ENCODE data around the gene TBC1D22A.

TBC1D22A gene

DNA sequence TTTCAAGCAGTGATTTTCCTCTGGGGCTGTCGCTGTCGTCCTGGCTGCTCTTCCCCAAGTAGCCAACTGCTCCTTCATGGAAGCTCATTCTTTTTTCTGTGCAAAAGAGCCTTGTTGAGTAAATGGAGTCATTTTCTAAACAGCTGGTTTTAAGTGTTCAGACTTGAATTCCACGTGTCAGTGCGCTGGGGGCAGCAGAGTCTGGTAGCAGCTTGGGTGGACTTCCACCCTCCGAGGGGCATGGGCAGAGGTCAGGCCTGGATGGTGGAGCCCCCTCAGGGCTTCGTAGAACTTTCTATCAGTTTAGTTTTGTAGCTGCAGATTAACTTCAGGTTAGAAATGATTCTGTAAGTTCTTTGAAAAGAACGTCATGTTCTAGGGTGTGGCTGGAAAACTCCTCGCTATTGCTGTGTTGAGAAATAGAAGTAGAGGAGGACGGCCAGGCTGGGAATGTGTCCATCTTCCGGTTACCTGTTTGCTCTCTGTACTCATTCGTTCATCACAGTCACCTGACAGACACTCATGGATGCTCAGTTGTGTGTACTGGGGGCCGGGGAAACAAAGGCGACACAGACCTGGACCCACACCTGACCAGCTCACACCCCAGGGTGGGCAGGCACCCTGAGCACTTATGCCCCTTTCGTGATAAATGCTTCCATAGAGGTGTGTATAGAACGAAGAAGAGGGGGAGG, 270.7 kb downstream of the TBC1D22A start:
- no peak for DNase-seq (ENCODE audit: low spot score)

DNA sequence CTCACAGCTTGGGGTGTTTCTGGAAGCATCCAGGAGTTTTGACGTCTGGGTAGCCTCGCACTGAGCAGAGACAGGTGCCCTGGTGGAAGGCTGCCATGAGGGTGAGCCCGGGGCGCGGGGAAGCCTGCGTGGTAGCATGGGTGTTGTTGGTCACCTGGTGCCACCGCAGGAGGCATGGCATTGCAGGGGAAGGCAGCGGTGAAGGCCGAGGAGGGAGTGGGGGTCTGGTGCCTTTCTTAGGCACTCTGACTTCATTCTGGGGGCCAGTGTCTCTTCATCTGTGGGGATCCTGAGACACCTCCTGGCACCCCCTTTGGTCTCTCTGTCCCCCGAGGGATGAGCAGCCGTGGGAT, 271.2 kb downstream of the TBC1D22A start:
- no peak for DNase-seq (ENCODE audit: low spot score)

DNA sequence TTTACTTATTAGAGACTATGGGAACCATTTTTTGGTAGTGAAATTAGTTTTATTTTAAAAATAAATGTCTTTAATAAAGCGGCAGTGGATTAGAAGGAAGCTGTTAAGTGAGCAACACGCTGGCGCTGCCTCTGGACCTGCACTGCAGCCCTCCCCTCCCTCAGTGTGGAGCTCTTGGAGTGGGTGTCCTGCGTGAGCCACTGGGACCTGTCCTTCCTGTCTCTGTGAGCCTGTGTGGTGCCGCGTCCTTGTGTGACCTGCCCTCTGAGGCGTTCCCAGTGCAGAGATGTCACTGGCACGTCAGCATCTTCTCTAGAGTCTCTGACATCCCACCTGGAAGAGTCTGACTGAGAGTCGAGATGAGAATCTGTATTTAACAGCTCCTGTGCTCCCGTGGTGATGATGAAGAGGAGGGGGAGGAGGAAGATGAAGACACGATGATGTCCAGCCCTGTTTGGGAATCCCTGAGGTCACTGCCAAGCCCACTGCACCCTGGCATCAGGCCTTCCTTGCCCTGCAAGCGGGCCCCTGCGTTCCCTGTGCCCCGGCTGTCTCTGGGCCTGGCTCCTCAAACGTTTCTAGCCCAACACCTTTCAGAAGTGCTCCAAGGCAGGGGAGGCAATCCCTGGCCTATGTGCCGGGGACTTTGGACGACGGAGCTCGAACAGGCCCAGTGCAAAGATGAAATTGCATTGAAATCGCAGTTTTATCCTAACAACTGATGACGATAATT, 271.8 kb downstream of the TBC1D22A start:
- no peak for DNase-seq (ENCODE audit: low spot score)

DNA sequence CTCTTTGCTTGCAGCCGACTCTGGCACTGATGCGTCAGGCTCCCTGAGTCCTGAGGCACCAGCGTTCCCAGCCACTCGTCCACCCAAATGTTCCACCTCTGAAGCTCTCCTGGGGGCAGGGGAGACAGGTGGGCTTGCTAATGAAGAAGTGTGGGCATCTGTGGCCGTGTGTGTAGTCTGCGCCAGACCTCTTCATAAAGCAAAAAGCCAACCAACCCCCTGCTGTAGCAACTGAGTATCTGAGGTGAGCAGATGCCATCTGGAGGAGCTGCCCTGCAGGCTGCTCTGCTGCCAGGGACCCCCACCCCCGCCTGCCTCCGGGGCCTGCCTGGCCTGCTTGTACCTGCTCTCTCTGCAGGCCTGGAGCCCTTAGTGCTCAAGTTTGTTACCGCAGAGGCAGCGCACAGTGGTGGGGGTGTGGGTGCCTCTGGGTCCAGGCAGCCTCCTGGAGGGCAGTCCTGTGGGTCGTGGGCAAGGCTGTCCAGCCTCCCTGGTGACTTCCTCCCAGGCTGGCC, 272.5 kb downstream of the TBC1D22A start:
- DNase-seq (ENCODE audit: low spot score): no peak

DNA sequence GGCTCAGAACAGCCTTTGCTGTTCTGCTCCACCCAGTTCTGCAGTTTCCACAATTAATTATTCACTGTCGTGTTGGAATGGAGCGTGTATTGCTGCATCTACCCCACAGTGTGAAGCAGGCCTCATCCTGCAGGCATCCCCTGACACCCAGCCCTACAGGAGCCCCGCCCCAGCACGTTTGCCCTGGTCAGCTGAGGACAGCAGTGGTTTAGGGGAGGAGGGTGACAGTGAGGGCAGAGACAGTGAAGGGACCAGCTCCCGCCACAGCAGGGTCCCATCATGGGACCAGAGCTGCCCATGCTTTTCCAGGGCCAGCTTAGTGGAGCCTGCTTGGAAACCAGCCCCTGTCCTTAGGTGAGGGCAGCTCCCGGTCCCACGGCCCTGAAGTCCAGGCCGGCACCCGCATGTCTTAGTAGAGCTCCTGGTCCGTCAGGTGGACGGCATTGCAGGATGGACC, 273.0 kb downstream of the TBC1D22A start:
- no peak for DNase-seq (ENCODE audit: low spot score)

DNA sequence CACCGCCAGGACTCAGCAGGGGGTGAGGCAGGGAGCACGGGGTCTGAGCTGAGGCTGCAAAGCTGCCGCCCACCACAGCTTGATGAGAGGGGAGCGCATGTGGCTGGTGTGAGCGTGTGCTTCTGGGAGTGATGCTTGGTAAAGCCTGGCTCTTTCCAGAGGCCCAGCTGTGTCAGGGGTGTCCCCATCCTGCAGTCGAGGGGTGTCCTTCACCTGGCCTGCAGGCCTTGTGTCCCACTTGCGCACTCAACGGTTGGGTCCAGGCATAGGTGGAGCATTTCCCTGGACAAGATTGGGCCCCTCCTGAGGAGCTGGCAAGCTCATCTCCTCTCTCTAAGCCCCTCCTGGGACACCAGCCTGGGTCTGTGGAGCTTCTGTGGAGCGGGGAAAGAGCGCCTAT, 273.9 kb downstream of the TBC1D22A start:
- DNase-seq (ENCODE audit: low spot score): no peak

DNA sequence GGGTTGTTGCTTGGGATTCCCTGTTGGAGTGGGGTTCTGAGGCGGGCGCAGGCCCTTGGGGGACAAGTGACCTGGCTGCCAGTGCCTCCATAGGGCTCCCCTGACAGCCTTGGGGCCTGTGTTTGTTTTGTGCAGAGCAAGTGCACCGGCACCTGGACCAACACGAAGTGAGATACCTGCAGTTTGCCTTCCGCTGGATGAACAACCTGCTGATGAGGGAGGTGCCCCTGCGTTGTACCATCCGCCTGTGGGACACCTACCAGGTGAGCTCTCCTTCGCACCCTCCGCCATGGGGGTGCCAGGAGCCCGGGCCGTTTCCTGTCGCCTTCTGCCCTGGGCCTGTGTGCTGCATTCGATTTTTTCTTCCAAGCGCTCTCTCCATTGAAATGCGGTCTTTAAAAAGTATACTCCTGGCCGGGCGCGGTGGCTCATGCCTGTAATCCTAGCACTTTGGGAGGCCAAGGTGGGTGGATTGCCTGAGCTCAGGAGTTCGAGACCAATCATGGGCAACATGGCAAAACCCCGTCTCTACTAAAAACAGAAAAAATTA, 274.6 kb downstream of the TBC1D22A start:
- DNase-seq (ENCODE audit: low spot score): no peak

DNA sequence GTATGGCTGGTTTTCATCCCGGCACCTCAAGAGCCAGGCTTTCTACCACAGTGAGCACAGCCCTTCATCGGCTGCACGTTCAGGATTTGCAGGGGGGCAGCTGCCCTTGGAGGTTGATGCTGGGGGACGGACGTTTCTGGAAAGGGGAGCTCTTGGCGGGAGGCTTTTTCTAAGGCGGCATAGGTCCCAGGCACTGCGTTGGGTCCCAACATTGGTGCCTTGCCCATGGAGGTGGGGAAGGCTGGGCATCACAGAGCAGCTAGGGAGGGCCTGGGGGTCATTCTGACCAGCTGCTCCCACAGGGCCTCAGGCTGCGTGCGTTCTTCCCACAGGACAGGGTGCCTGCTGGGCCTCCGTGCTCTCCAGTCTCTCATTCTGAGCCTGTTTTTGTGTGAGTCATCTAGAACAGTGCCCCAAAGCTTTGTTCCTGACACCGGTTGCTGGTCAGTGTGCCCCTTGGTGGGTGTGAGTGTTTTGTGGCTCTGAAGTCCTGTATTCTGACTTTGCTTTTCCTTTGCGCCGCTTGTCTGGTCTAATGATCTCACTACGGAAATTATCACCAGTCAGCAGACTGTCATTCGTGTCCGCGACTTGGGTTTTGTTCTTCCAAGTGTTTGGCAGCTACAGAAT, 275.9 kb downstream of the TBC1D22A start:
- DNase-seq (ENCODE audit: low spot score): no peak

DNA sequence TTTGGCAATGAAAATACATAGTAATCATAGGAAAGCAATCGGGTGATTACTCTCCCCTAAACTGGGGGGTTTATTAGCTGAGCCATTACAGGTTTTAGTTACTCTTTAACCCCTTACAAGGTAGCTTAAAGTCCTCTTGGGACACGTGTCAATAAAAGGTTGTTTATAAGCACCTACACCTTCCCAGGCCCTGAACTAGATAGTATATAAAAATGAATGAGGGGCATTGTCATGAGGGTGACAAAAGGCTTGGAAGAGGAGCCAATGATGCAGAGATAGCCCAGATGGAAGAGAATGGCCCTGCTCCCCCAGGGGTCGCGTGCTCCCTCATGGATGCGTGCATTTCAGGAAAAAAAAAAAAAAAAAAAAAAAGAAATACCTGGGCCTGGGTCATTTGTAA, 276.9 kb downstream of the TBC1D22A start:
- no peak for DNase-seq (ENCODE audit: low spot score)

DNA sequence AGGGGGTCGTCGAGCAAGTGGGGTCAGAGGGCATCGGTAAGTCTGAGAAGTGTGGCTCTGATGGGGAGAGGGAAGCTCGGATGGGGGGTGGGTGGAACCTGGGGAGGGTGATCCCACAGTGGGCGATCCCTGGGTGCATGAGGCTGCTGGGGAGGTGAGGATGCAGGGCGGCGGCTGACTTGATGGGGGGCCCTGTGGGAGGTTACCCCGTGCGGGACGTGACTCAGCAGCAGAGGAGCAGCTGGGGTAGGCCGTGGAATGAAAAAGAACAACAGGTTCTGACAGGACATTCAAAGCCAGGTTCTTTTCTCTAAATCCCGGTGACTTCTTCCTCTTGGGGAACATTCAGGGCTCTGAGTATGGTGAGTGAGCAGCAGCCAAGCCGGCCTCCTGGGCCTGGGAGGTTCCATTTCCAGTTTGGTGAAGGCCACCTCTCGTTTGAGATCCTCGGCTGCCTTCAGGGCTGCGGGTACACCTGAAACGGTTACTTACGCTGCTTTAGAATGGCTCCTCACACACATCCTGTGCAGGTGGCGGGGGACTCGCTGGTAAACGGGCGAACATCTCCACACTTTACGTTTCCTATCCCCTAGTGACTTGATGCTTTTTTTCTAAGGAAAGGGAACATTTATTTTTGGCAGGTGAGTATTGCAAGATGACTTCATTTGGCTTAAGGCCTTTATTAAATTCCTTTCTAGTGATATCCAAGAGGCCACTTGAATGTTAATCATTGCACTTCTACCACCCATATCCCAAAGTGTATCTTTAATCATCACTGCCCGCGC, 278.2 kb downstream of the TBC1D22A start:
- DNase-seq (ENCODE audit: low spot score): no peak

DNA sequence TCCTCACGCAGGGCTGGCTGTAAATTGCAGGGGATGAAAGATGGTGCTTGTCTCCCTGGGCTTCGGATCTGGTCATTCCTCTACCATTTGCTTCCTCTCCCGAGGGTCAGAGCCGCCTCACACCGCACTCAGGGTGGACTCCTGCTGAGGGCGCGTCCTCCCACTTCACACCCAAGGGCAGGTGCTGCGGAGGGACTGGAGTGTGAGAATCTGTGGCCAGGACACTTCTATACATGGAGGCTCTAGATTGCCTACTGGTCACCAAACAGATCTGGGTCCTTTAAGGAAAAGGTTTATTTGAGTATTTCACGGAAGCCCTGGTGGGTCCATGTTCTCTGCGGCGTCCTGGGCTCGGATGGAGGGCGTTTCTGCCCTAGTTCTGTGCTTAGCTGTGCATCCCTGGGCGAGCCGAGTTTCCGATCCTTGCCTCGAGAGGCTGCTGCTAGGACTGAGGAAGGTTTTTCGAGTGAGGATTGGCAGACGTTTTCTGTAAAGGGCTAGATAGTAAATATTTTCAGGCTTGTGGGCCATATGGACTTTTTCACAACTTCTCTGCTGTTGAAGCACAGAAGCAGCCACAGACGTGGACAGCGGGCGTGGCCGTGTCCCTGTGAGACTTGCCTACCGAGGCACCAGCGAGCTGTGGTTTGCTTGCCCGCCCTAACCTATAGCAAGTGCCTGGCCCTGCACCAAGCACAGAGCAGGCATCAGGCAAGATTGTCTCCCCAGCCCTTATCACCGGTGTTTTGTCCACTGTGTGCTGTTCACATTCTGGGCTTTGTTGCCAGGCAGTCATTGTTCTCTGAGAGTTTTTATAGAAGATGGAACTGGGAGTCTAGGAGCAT, 279.0 kb downstream of the TBC1D22A start:
- no peak for DNase-seq (ENCODE audit: low spot score)

DNA sequence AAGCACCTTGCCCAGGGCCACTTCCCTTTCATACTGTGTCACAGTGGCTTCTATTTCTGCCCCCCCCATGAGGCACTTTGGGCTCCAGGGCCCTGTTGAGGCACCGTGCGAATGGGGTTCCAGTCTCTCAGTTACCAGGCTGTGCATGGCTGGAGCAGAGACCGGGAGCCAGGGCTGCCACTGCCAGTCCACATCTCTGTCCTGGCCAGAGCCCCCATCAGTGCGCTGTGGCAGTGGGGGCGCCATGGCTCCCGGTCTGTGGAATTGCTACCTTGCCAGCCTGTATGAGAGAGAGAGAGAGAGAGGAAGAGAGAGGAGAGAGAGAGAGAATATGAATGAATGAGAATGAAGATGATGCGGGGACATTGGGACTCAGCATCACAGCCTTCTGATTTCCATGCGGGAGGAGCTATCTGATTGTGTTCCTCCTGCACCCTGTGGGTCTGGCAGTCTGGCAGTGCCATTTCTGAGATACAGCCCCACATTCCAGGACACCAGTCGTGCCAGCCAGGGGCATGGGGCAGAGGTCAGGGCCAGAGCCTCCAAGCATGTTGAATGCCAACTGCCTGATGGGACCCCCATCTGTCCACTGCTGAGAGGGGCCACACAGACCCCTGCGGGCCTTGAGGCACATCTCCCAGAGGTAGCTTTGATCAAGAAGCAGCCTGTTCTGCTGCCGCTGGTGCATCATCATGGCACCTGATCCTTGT, 279.8 kb downstream of the TBC1D22A start:
- no peak for DNase-seq (ENCODE audit: low spot score)

DNA sequence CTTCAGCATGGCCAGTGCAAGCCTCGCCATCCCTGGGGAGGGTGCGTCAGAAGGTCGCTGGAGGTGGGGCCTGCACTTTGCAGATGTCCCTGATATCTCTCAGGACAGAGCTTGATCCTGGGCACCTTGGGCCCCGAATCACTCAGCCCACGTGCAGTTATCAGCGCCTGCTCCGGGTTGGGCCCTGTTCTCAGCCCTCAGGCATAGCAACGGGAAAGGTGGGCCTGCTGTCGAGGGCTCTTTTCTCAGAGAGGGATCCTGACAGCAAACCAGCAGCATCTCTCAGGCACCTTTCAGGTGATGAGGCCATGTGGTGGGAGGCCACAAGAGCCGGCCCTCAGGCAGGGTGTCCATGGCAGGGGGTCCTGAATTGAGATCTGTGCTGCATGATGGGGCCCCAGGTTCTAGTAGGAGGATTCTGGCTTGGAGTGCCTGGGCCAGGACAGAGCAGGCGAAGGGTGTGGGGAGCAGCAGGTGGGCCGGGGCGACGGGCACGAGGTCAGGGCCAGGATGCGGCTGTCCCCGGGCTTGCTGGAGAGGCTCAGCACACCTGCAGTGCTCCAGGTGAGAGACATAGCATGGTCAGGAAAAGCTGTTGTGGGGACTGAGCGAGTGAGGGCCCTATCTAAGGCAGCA, 280.5 kb downstream of the TBC1D22A start:
- DNase-seq (ENCODE audit: low spot score): no peak

DNA sequence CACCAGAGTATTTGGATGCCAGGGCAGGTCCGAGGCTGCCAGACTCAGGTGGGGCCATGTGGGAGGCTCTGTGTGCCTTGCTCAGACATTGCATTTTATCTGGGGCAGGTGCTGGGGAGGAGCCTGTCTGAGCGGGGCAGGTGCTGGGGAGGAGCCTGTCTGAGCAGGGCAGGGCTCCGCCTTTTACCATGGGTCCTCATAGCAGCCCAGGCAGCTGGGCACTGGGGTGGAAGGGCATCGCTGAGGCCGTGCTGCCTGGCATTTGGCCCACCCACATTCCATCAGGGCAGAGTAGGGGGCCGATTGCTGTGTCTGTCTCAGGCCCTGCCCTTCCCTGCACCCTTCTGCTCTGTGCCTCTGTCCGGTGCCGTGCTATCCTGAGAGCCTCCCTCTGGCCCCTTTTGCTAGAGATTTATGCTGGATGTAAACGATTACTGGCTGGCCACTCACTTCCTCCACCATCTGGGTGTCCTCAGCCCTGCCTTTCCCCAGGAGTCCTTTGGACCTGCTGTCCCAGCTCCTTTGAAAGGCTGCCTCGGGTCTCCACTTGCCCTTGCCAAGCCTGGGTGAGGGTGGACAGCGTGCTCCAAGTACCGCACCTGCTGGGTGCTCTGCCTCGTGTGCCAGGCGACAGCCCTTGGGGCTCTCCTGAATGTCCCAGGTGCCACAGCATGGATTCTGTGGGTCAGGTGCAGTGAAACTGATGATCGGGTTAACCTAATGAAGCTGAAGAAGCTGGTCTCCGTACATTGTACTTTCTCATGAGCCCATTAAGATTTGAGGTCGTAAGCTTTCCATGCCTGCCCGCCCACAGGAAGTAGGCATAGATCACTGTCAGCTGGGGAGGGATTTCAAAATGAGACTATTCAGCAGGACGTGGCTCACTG, 281.6 kb downstream of the TBC1D22A start:
- DNase-seq (ENCODE audit: low spot score): peak; percentile 15

DNA sequence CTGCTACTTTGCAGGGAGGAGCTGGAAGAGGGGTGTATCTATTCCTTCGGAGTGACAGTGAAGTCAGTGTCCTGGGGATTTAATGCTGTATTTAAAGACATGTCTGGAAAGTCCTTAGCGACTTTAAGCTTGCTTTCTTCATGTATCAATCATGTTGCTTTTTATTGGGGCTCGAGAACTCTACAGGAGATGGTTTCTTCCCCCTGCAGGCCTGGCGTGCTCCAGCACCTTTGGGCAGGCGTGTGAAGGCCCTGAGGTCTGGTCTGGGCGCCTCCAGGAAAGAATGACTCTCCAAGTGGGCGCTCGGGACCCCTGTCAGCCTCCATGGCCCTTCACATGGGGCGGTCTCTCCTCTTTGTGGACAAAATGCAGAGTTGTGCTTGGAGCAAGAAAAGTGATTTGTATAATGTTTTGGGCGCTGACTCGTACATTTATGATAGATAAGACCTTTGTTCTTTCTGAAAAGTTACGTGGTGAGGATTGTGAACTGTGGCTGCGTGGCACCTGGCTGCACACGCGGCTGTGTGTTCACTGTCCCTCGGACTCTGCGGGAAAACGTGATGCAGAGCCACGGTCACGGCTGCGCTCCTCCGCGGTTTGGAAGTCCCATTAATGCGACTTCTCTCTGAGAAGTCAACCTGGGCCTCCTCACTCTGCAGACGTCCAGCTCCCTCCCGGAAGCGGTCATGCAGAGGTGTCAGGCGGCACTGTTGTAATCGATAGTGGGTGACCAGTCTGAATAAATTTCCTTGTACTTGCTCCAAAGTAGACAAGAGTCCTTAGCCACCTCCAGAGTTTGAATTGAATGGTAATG, 282.5 kb downstream of the TBC1D22A start:
- no peak for DNase-seq (ENCODE audit: low spot score)

DNA sequence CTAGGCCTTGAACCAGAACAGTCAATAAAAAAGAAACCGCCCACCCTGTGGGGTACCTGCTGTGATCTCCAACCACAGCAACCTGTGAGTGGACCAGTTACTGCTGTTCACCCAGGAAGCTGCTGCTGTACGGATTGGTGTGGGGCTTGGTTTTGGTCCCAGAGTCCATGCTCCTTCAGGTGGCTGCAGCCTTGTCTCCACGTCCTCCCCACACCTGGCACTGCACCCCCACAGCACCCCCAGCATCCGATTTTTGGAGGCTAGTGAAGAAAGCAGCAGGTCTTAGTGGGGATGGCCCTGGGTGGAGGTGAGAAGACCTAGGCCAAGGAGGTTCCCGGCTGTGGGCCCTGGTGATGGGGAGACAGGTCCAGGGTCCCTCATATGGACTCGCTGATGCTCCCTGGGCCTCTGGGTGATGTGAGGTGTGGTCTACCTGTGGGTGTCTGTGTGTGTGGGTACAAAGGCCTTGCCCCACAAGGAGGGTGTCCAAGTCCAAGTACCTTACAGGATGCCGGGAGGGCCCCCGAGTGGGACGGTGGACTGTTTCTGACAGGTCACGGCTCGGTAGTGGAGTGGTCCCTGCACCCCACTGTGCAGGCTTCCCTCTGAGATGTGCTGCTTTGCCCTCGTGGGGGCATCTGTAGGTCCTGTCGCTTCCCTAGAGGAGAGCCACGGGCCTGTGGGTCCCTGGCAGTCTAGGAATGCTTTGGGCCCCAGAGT, 283.4 kb downstream of the TBC1D22A start:
- DNase-seq (ENCODE audit: low spot score): no peak

DNA sequence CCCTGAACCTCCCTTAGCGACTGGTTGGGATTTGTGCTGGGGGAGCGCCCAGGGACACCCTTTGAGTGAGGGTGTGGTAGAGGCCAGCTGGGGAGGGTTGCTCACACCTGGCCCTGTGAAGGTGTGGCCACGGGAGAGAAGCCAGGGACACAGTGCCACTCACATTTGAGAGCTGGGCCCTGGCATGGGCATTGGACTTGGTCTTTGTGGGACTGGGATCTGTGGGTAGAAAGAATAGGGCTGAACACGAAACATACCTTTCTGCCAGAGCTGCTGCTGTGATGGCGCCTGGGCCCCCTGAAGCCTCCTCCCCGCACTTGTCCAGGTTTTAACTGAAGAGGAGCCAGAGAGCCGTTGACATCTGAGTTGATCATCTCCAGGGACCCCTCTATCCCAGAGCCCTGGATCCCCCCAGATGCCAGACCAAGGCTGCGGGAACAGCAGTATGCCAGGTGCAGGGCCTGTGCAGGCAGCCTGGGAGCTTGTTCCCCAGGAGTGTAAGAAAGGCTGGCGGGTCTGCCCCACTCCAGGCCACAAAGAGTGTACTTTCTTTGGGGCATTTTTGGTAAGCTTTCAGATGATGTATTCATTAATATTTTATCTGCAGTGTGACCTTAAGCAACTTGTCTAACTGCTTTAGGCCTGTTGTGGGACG, 284.1 kb downstream of the TBC1D22A start:
- no peak for DNase-seq (ENCODE audit: low spot score)

Measured in activated CD4-positive, alpha-beta T cell treated with anti-CD3 and anti-CD28 coated beads, Interleukin-2, Interleukin-4, amounts not matched to agents 100 ng/mL and 50 ng/mL, durations not matched to agents 16 hours and 8 hours (primary cell).